DND-41 (cell line): ENCODE results near the gene KCTD14.

Source experiments
- EZH2 ChIP-seq: IDR thresholded peaks from 3 replicates; pipeline ENCODE4 v1.6.1; 2012; ENCODE audit warnings: borderline replicate concordance, low read depth, mild to moderate bottlenecking, moderate library complexity, low read length, inconsistent platforms; ENCODE audit not compliant: severe bottlenecking
- TF ChIP-seq, protein P1 (sequence below): IDR thresholded peaks from 2 replicates; pipeline ENCODE4 v1.5.1; 2012; ENCODE audit warnings: borderline replicate concordance, low read length, moderate library complexity, mild to moderate bottlenecking; ENCODE audit not compliant: poor library complexity, severe bottlenecking; ENCODE audit errors: extremely low read depth

DNA sequence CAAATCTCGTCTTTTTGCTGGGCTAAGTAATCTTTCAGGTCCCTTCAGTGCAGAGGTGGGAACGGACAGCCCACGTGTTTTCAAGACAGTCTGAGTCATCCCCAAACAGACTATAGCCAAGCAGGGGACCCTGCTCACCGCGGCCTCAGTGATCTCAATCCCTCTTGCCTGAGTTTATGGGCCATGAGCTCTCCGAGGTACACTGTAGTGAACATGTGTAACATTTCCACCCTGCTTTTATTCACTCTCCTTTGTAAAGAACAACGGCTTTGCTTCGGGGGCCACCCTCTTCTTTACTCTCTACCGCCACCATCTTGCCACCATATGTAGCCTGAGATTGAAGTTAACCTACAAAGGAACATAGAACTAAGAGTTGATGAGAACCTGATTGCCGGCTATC, 11.5 kb upstream of the KCTD14 start:
- TF ChIP-seq, protein P1, sequence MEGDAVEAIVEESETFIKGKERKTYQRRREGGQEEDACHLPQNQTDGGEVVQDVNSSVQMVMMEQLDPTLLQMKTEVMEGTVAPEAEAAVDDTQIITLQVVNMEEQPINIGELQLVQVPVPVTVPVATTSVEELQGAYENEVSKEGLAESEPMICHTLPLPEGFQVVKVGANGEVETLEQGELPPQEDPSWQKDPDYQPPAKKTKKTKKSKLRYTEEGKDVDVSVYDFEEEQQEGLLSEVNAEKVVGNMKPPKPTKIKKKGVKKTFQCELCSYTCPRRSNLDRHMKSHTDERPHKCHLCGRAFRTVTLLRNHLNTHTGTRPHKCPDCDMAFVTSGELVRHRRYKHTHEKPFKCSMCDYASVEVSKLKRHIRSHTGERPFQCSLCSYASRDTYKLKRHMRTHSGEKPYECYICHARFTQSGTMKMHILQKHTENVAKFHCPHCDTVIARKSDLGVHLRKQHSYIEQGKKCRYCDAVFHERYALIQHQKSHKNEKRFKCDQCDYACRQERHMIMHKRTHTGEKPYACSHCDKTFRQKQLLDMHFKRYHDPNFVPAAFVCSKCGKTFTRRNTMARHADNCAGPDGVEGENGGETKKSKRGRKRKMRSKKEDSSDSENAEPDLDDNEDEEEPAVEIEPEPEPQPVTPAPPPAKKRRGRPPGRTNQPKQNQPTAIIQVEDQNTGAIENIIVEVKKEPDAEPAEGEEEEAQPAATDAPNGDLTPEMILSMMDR, result peak; percentile 8
- TF ChIP-seq EZH2, result no peak
